ENCODE data around the gene MCM10. TPM values are rescaled to one million over a fixed set of nuclear protein-coding genes. Genes with fewer than 3 reads are reported as not detected.
A peak's percentile ranks its signal among the peaks of the same experiment; 100 is the strongest.
"Not testable (repeated sequence)": the region's sequence is repeated elsewhere in the genome, so short reads cannot be mapped to it uniquely, and the experiment has no call there.

The MCM10 gene
- total RNA-seq, 2 donors from 2014 or later: 0.27 TPM; not detected in 1

GRCh38 chr10:13147161-13147560, 14.2 kb upstream of the MCM10 start:
- no peak for TF ChIP-seq CTCF (IDR thresholded peaks at IDR 0.05)
- DNase-seq (ENCODE audit: low spot score) (no peak), ATAC-seq (ENCODE audit: insufficient number of reproducible peaks, low FRiP score, low read depth) (no peak)
- no peaks in the 10 kb centered on the region for H3K9me3 ChIP-seq
- H3K27ac ChIP-seq: no peak overlapping the region
- H3K36me3 ChIP-seq: no peaks in the 10 kb centered on the region
- no peaks in the 10 kb centered on the region for H3K4me1 ChIP-seq (ENCODE audit: control insufficient read depth in 1 of 2, low read depth in 2 of 2)
- H3K27me3 ChIP-seq (replicated peaks; ENCODE audit: insufficient read depth): no peaks in the 10 kb centered on the region
- no peak overlapping the region for H3K4me3 ChIP-seq

- Histone ChIP-seq H3K36me3 (no peaks in the 10 kb centered on the region), H3K4me1 (ENCODE audit: control insufficient read depth in 1 of 2, low read depth in 2 of 2) (no peaks in the 10 kb centered on the region), H3K9me3 (no peaks in the 10 kb centered on the region), H3K4me3 (no peak overlapping the region), H3K27ac (no peak overlapping the region), H3K27me3 (replicated peaks; ENCODE audit: insufficient read depth) (no peaks in the 10 kb centered on the region)
- no peak for ATAC-seq (ENCODE audit: insufficient number of reproducible peaks, low FRiP score, low read depth)
- no peak for DNase-seq (ENCODE audit: low spot score)
- TF ChIP-seq CTCF (IDR thresholded peaks at IDR 0.05): no peak
Observed at GRCh38 chr10:13152296-13152695, 9.1 kb upstream of the MCM10 start.

- H3K4me3 ChIP-seq; ATAC-seq (ENCODE audit: insufficient number of reproducible peaks, low FRiP score, low read depth); H3K27ac ChIP-seq; H3K9me3 ChIP-seq; DNase-seq (ENCODE audit: low spot score); H3K4me1 ChIP-seq (ENCODE audit: control insufficient read depth in 1 of 2, low read depth in 2 of 2); H3K27me3 ChIP-seq (replicated peaks; ENCODE audit: insufficient read depth); H3K36me3 ChIP-seq: not testable (repeated sequence)
Observed at GRCh38 chr10:13155860-13156259, 5.5 kb upstream of the MCM10 start.

- no peak for TF ChIP-seq CTCF (IDR thresholded peaks at IDR 0.05)
- Histone ChIP-seq H3K27ac (no peak overlapping the region), H3K27me3 (replicated peaks; ENCODE audit: insufficient read depth) (no peaks in the 10 kb centered on the region), H3K9me3 (no peaks in the 10 kb centered on the region), H3K4me1 (ENCODE audit: control insufficient read depth in 1 of 2, low read depth in 2 of 2) (peaks cover 3 to 15% of the 10 kb centered on the region in 2 donors), H3K4me3 (peak overlapping the region; percentile 57), H3K36me3 (no peaks in the 10 kb centered on the region)
- DNase-seq (ENCODE audit: low spot score) (no peak), ATAC-seq (ENCODE audit: insufficient number of reproducible peaks, low FRiP score, low read depth) (no peak)
Observed at GRCh38 chr10:13158401-13158800, 3.0 kb upstream of the MCM10 start.

GRCh38 chr10:13161857-13162271, 506 bp downstream of the MCM10 start:
- Histone ChIP-seq H3K36me3 (no peaks in the 10 kb centered on the region), H3K27ac (no peak overlapping the region), H3K27me3 (replicated peaks; ENCODE audit: insufficient read depth) (no peaks in the 10 kb centered on the region), H3K4me1 (ENCODE audit: control insufficient read depth in 1 of 2, low read depth in 2 of 2) (peaks cover 3 to 15% of the 10 kb centered on the region in 2 donors), H3K9me3 (no peaks in the 10 kb centered on the region), H3K4me3 (peak overlapping the region; percentile 68)
- DNase-seq (ENCODE audit: low spot score) (no peak), ATAC-seq (ENCODE audit: insufficient number of reproducible peaks, low FRiP score, low read depth) (no peak)
- TF ChIP-seq CTCF (IDR thresholded peaks at IDR 0.05): no peak

GRCh38 chr10:13163859-13164258, 2.5 kb downstream of the MCM10 start:
- H3K4me3 ChIP-seq: no peak overlapping the region
- no peaks in the 10 kb centered on the region for H3K36me3 ChIP-seq
- H3K4me1 ChIP-seq (ENCODE audit: control insufficient read depth in 1 of 2, low read depth in 2 of 2): peaks cover 3 to 15% of the 10 kb centered on the region in 2 donors
- no peak for TF ChIP-seq CTCF (IDR thresholded peaks at IDR 0.05)
- no peaks in the 10 kb centered on the region for H3K27me3 ChIP-seq (replicated peaks; ENCODE audit: insufficient read depth)
- ATAC-seq (ENCODE audit: insufficient number of reproducible peaks, low FRiP score, low read depth) (no peak), DNase-seq (ENCODE audit: low spot score) (no peak)
- no peaks in the 10 kb centered on the region for H3K9me3 ChIP-seq
- no peak overlapping the region for H3K27ac ChIP-seq
